Uterus (tissue), 4 donors: Measurements from ENCODE around the gene CHEK2. TPM values are rescaled to one million over a fixed set of nuclear protein-coding genes. Genes with fewer than 3 reads are reported as not detected.

Source experiments
- DNase-seq, 2 donors: peaks; one replicate each; pipeline ENCODE4 v3.0.0-alpha.2; 2019 to 2020
- H3K27ac ChIP-seq, 2 donors: fragments of 200-600 bp; sonication (generic); 1 replicate in 1 of 2; 2 replicates in 1 of 2; pipeline ENCODE4 v1.5.1; 2016 to 2018
- H3K27me3 ChIP-seq, 2 donors: fragments of 200-600 bp; sonication (generic); one replicate each; pipeline ENCODE4 v1.5.1; 2018 to 2019; ENCODE audit warnings: control low read depth in 1 of 2
- H3K36me3 ChIP-seq, 2 donors: fragments of 200-600 bp; sonication (generic); one replicate each; pipeline ENCODE4 v1.5.1; 2019; ENCODE audit warnings: control low read depth in 1 of 2
- H3K4me1 ChIP-seq, 2 donors: fragments of 200-600 bp; sonication (generic); one replicate each; pipeline ENCODE4 v1.5.1; 2018 to 2019; ENCODE audit warnings: control low read depth in 1 of 2
- H3K4me3 ChIP-seq, 2 donors: fragments of 200-600 bp; sonication (generic); 1 replicate in 1 of 2; 2 replicates in 1 of 2; pipeline ENCODE4 v1.5.1; 2018 to 2019; ENCODE audit warnings: mild to moderate bottlenecking in 1 of 2
- H3K9me3 ChIP-seq, 2 donors: fragments of 200-600 bp; sonication (generic); one replicate each; pipeline ENCODE4 v1.5.1; 2019; ENCODE audit warnings: control low read depth in 1 of 2
- CTCF ChIP-seq, 4 experiments: fragments of 200-600 bp in 2 of 4; fragments of 450-650 bp in 2 of 4; sonication (generic) in 2 of 4; IDR thresholded peaks; one replicate each; pipeline ENCODE4 v1.5.1; 2016 to 2019; ENCODE audit warnings: antibody characterized with exemption in 4 of 4, mild to moderate bottlenecking in 2 of 4, moderate library complexity in 1 of 4
- POLR2A ChIP-seq, 2 donors: fragments of 450-650 bp; IDR thresholded peaks; one replicate each; pipeline ENCODE4 v1.6.1; 2016; ENCODE audit warnings: antibody characterized with exemption in 2 of 2, mild to moderate bottlenecking in 1 of 2, moderate library complexity in 1 of 2
- intact Hi-C: fragments of 100-400 bp; cut with DNase I; formaldehyde crosslinking; loops from one replicate; pipeline ENCODE4 v1.15.1; 2023; ENCODE audit warnings: low total_unique reads
- total RNA-seq, 4 donors: library from RNA; depleted of rRNA in 3 of 4; stranded (reverse); fragments of >200 nt in 3 of 4; gene quantifications; one replicate each; pipeline versions ENCODE4 v1.1.0 to v1.2.4, GENCODE V29; 2014 to 2023
- donor health status: DM: yes; HTN: yes; CAD: no.

Gene CHEK2
- total RNA-seq, 4 donors from 2014 or later, result 0.26 to 14.5 (median 8.4) TPM; not detected in 1

GRCh38 chr22:28780296-28780695, 38.7 kb upstream of the CHEK2 start:
- TF ChIP-seq CTCF (IDR thresholded peaks at IDR 0.05) (no peak), POLR2A (IDR thresholded peaks at IDR 0.05) (no peak)
- Histone ChIP-seq H3K9me3 (no peaks in the 10 kb centered on the region), H3K36me3 (no peaks in the 10 kb centered on the region), H3K27ac (no peak overlapping the region), H3K4me1 (no peaks in the 10 kb centered on the region), H3K4me3 (no peak overlapping the region), H3K27me3 (no peaks in the 10 kb centered on the region)
- no peak for DNase-seq
- intact Hi-C loops, result no loop called here

GRCh38 chr22:28779833-28780232, 38.2 kb upstream of the CHEK2 start:
- H3K27ac ChIP-seq, result no peak overlapping the region
- intact Hi-C loops, result no loop called here
- H3K4me1 ChIP-seq, result no peaks in the 10 kb centered on the region
- H3K4me3 ChIP-seq, result no peak overlapping the region
- no peak for DNase-seq
- no peaks in the 10 kb centered on the region for H3K36me3 ChIP-seq
- H3K9me3 ChIP-seq, result no peaks in the 10 kb centered on the region
- no peak for TF ChIP-seq CTCF (IDR thresholded peaks at IDR 0.05)
- no peak for TF ChIP-seq POLR2A (IDR thresholded peaks at IDR 0.05)
- H3K27me3 ChIP-seq, result no peaks in the 10 kb centered on the region

GRCh38 chr22:28774378-28774777, 32.8 kb upstream of the CHEK2 start:
- Histone ChIP-seq H3K4me3 (no peak overlapping the region), H3K36me3 (no peaks in the 10 kb centered on the region), H3K27me3 (no peaks in the 10 kb centered on the region), H3K27ac (no peak overlapping the region), H3K9me3 (no peaks in the 10 kb centered on the region), H3K4me1 (peaks cover 0 to 3% of the 10 kb centered on the region in 2 donors)
- no peak for DNase-seq
- TF ChIP-seq POLR2A (IDR thresholded peaks at IDR 0.05), result no peak
- no peak for TF ChIP-seq CTCF (IDR thresholded peaks at IDR 0.05)
- intact Hi-C loops, result no loop called here

GRCh38 chr22:28773461-28773867, 31.8 kb upstream of the CHEK2 start:
- Histone ChIP-seq H3K36me3 (no peaks in the 10 kb centered on the region), H3K27me3 (no peaks in the 10 kb centered on the region), H3K4me1 (peaks cover 0 to 3% of the 10 kb centered on the region in 2 donors), H3K27ac (peak overlapping the region; percentile 97 to 100), H3K9me3 (no peaks in the 10 kb centered on the region), H3K4me3 (peak overlapping the region; percentile 53 to 91)
- DNase-seq, result no peak
- no peak for TF ChIP-seq CTCF (IDR thresholded peaks at IDR 0.05)
- no peak for TF ChIP-seq POLR2A (IDR thresholded peaks at IDR 0.05)
- intact Hi-C loops, result no loop called here

- intact Hi-C loops, result no loop called here
Measured at GRCh38 chr22:28772633-28773460, 31.2 kb upstream of the CHEK2 start, which contains the start of gene CCDC117. TSS of gene CCDC117 (plus strand) at chr22:28772695. CDS start at chr22:28772850, 155 bp downstream.

More at GRCh38 chr22:28772633-28773460, 31.2 kb upstream of the CHEK2 start, which contains the start of gene CCDC117:
- Histone ChIP-seq H3K27ac (peak within 1 kb of the TSS; percentile 97 to 100), H3K4me1 (peaks cover 0 to 3% of the 10 kb centered on the region in 2 donors), H3K9me3 (no peaks in the 10 kb centered on the region), H3K4me3 (peak within 1 kb of the TSS; percentile 53 to 91), H3K36me3 (no peaks in the 10 kb centered on the region), H3K27me3 (no peaks in the 10 kb centered on the region)
- peak in 3 of 4 experiments; percentile 27 to 65 (median 37) for TF ChIP-seq CTCF (IDR thresholded peaks at IDR 0.05)
- TF ChIP-seq POLR2A (IDR thresholded peaks at IDR 0.05), result peak; percentile 86 to 95
- peak; percentile 93 to 95 for DNase-seq
